GM23338 (cell line): ENCODE data around the gene BCOR. TPM values are rescaled to one million over a fixed set of nuclear protein-coding genes. Genes with fewer than 3 reads are reported as not detected.

ENCODE experiments used
- ATAC-seq: fragments of 200-7000 bp; cut with Tn5 transposase; 3 replicates; pipeline ENCODE4 v1.9.1; 2020
- DNase-seq: peaks from one replicate; pipeline ENCODE4 v3.0.0-alpha.2; 2015; ENCODE audit warnings: low spot score
- H2AFZ ChIP-seq: fragments of 200-600 bp; sonication (generic); 2 replicates; pipeline ENCODE4 v1.8.0; 2016; ENCODE audit warnings: antibody characterized with exemption, mild to moderate bottlenecking, moderate library complexity
- H3F3A ChIP-seq: fragments of 200-600 bp; sonication (generic); replicated peaks from 2 replicates; pipeline ENCODE4 v1.8.0; 2017; ENCODE audit warnings: antibody characterized with exemption, mixed run types, low read depth
- H3K27ac ChIP-seq: fragments of 200-600 bp; sonication (generic); 2 replicates; pipeline ENCODE4 v1.6.1; 2016; ENCODE audit warnings: low read depth
- H3K27me3 ChIP-seq: fragments of 200-600 bp; sonication (generic); 2 replicates; pipeline ENCODE4 v1.8.0; 2016; ENCODE audit warnings: mild to moderate bottlenecking, mixed run types, moderate library complexity; ENCODE audit not compliant: insufficient read depth
- H3K36me3 ChIP-seq: fragments of 200-600 bp; sonication (generic); 2 replicates; pipeline ENCODE4 v1.8.0; 2016; ENCODE audit warnings: mild to moderate bottlenecking; ENCODE audit not compliant: insufficient read depth
- H3K4me1 ChIP-seq: fragments of 200-600 bp; sonication (generic); 2 replicates; pipeline ENCODE4 v1.8.0; 2016; ENCODE audit warnings: mild to moderate bottlenecking, moderate library complexity; ENCODE audit not compliant: insufficient read depth
- H3K4me2 ChIP-seq: fragments of 200-600 bp; sonication (generic); 2 replicates; pipeline ENCODE4 v1.7.1; 2017; ENCODE audit warnings: mixed run types
- H3K4me3 ChIP-seq: fragments of 200-600 bp; sonication (generic); 2 replicates; pipeline ENCODE4 v1.6.1; 2016; ENCODE audit warnings: mixed run types
- H3K79me2 ChIP-seq: fragments of 200-600 bp; sonication (generic); replicated peaks from 2 replicates; pipeline ENCODE4 v1.8.0; 2017; ENCODE audit warnings: mild to moderate bottlenecking; ENCODE audit not compliant: insufficient read depth
- H3K9me2 ChIP-seq: fragments of 200-600 bp; sonication (generic); 2 replicates; pipeline ENCODE4 v1.8.0; 2017; ENCODE audit not compliant: insufficient read depth
- H4K20me1 ChIP-seq: fragments of 200-600 bp; sonication (generic); replicated peaks from 2 replicates; pipeline ENCODE4 v1.8.0; 2017; ENCODE audit warnings: mild to moderate bottlenecking; ENCODE audit not compliant: insufficient read depth
- H3K27ac Mint-ChIP-seq: 2 replicates; pipeline ENCODE4 v1.8.0; 2020; ENCODE audit warnings: inconsistent platforms, mild to moderate bottlenecking, moderate library complexity, mixed read lengths
- H3K27me3 Mint-ChIP-seq: 3 replicates; pipeline ENCODE4 v1.8.0; 2022; ENCODE audit warnings: low read depth, mild to moderate bottlenecking, moderate library complexity, mixed read lengths, inconsistent platforms; ENCODE audit not compliant: insufficient read depth, poor library complexity
- H3K36me3 Mint-ChIP-seq: 3 replicates; pipeline ENCODE4 v1.8.0; 2021; ENCODE audit warnings: low read depth, mild to moderate bottlenecking, inconsistent platforms, moderate library complexity, mixed read lengths
- H3K4me1 Mint-ChIP-seq: 3 replicates; pipeline ENCODE4 v1.8.0; 2020; ENCODE audit warnings: mild to moderate bottlenecking, inconsistent platforms, mixed read lengths
- H3K4me3 Mint-ChIP-seq: 3 replicates; pipeline ENCODE4 v1.8.0; 2021; ENCODE audit warnings: moderate library complexity, mild to moderate bottlenecking, inconsistent platforms, mixed read lengths
- H3K9me3 Mint-ChIP-seq: 3 replicates; pipeline ENCODE4 v1.8.0; 2020; ENCODE audit warnings: moderate library complexity, mild to moderate bottlenecking, inconsistent platforms, mixed read lengths
- EZH2phosphoT487 ChIP-seq: fragments of 200-600 bp; sonication (generic); IDR thresholded peaks from one replicate; pipeline ENCODE4 v1.8.1; 2018; ENCODE audit warnings: antibody characterized with exemption; ENCODE audit not compliant: unreplicated experiment
- POLR2AphosphoS5 ChIP-seq: IDR thresholded peaks from 2 replicates; pipeline ENCODE4 v1.6.1; 2016; ENCODE audit warnings: antibody characterized with exemption, low read depth
- polyA plus RNA-seq: library from polyadenylated mRNA; unstranded; fragments of >200 nt; fragmentation: Nextera tagmentation; extraction: Ambion mirVana; gene quantifications from 2 replicates; pipeline ENCODE4 v1.2.1, GENCODE V29; 2016
- total RNA-seq: library from RNA; depleted of rRNA; stranded (reverse); fragments of >200 nt; shearing (Covaris generic); gene quantifications from 2 replicates; pipeline ENCODE4 v1.2.3, GENCODE V29; 2014
- TF ChIP-seq, protein P1 (sequence below): fragments of 250-450 bp; sonication (Bioruptor Pico); IDR thresholded peaks from 2 replicates; pipeline ENCODE4 v1.5.0; 2020; ENCODE audit warnings: mild to moderate bottlenecking, moderate library complexity
- TF ChIP-seq, protein P2 (sequence below), 2 experiments: fragments of 200-600 bp in 1 of 2; sonication (generic) in 1 of 2; conservative IDR thresholded peaks; 2 replicates each; pipeline versions ENCODE4 v1.5.1 to v1.6.1; 2016 to 2017; ENCODE audit warnings: antibody characterized with exemption in 2 of 2, low read depth in 2 of 2, mild to moderate bottlenecking in 2 of 2, moderate library complexity in 1 of 2

Gene BCOR
- total and polyA plus RNA-seq, 2 experiments from 2014 or later = 25.5 to 60.8 TPM

DNA sequence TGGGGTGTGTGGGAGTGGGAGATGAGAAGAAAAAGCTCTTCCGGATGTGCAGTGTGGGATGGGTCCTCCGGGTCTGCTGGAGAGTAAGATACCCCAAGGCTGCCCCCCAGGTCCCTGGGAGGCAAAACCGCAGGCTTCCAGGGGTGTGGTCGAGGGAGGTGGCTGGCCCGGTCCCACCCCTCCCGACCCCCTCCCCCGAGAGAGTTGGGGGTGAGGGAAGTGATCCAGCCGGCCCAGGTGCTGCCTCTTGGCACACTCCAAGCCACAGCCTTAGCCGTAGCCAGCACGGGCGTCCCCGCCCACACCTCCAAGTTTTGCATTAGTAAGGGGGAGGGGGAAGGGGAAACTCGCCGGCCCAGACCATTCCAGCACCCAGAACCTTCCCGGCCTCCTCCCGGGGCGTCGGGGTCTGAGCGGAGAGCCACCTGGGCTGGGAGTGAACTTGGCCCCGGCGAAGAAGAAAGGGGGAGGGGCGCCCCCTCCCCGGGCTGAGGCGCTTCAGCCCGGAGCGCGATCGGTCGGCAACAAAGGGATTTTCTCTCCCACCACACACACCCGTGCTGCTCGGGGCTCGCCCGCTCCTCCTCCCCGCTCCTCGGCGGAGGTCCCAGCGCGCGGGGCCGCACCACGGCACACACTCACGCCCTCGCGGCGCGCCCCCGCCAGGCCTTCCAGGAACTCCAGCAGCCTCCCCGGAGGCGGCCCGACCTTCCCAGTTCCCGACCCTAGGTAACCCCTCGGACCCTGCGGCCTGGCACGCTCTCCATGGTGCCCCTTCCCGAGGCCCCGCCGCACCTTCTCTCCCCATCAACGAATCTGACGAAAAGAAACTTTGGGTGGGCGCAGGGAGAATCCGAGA is 14.4 kb downstream of the BCOR start (continued):
- TF ChIP-seq, protein P1, sequence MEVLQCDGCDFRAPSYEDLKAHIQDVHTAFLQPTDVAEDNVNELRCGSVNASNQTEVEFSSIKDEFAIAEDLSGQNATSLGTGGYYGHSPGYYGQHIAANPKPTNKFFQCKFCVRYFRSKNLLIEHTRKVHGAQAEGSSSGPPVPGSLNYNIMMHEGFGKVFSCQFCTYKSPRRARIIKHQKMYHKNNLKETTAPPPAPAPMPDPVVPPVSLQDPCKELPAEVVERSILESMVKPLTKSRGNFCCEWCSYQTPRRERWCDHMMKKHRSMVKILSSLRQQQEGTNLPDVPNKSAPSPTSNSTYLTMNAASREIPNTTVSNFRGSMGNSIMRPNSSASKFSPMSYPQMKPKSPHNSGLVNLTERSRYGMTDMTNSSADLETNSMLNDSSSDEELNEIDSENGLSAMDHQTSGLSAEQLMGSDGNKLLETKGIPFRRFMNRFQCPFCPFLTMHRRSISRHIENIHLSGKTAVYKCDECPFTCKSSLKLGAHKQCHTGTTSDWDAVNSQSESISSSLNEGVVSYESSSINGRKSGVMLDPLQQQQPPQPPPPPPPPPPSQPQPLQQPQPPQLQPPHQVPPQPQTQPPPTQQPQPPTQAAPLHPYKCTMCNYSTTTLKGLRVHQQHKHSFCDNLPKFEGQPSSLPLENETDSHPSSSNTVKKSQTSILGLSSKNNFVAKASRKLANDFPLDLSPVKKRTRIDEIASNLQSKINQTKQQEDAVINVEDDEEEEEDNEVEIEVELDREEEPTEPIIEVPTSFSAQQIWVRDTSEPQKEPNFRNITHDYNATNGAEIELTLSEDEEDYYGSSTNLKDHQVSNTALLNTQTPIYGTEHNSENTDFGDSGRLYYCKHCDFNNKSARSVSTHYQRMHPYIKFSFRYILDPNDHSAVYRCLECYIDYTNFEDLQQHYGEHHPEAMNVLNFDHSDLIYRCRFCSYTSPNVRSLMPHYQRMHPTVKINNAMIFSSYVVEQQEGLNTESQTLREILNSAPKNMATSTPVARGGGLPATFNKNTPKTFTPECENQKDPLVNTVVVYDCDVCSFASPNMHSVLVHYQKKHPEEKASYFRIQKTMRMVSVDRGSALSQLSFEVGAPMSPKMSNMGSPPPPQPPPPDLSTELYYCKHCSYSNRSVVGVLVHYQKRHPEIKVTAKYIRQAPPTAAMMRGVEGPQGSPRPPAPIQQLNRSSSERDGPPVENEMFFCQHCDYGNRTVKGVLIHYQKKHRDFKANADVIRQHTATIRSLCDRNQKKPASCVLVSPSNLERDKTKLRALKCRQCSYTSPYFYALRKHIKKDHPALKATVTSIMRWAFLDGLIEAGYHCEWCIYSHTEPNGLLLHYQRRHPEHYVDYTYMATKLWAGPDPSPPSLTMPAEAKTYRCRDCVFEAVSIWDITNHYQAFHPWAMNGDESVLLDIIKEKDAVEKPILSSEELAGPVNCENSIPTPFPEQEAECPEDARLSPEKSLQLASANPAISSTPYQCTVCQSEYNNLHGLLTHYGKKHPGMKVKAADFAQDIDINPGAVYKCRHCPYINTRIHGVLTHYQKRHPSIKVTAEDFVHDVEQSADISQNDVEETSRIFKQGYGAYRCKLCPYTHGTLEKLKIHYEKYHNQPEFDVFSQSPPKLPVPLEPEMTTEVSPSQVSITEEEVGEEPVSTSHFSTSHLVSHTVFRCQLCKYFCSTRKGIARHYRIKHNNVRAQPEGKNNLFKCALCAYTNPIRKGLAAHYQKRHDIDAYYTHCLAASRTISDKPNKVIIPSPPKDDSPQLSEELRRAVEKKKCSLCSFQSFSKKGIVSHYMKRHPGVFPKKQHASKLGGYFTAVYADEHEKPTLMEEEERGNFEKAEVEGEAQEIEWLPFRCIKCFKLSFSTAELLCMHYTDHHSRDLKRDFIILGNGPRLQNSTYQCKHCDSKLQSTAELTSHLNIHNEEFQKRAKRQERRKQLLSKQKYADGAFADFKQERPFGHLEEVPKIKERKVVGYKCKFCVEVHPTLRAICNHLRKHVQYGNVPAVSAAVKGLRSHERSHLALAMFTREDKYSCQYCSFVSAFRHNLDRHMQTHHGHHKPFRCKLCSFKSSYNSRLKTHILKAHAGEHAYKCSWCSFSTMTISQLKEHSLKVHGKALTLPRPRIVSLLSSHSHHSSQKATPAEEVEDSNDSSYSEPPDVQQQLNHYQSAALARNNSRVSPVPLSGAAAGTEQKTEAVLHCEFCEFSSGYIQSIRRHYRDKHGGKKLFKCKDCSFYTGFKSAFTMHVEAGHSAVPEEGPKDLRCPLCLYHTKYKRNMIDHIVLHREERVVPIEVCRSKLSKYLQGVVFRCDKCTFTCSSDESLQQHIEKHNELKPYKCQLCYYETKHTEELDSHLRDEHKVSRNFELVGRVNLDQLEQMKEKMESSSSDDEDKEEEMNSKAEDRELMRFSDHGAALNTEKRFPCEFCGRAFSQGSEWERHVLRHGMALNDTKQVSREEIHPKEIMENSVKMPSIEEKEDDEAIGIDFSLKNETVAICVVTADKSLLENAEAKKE = no peak

DNA sequence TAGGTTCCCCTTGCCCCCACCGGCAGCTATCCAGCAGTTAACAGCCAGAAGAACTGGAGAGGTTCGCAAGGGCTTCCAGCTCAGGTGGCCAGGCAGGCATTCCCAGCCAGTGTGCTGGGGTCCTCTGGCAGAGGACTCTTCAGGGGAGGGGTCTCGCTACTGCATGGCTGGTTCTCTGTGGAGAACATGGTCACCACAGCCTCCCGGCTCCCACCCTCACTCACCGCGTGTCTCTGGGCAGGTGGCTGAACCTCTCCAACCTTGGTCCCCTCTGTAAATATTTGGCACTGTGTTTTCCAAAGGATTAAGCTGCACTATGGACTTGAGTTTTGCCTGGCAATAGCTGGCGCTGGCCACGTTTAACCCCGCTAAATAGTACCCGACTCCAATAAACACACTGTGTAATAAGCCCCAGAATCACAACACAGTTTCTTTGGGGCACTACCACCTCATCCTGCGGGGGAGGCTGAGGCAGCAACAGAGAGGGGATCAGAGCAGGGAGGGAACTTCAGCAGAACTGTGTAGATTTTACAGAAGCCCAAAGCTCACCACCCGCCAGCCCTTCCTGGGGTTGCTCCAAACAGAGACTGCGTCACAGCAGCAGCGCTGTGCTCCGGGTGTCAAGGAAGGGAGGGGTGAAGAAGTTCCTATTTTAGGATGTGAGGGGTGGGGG is 15.2 kb downstream of the BCOR start:
- H3K27me3 ChIP-seq = peaks cover 39% of the 10 kb centered on the region
- no peak overlapping the region for H3K27ac ChIP-seq
- H3F3A ChIP-seq = no peaks in the 10 kb centered on the region
- H4K20me1 ChIP-seq = peaks cover 12% of the 10 kb centered on the region
- H3K79me2 ChIP-seq = peaks cover 92% of the 10 kb centered on the region
- H3K4me1 Mint-ChIP-seq = peaks cover 77% of the 10 kb centered on the region
- peaks cover 19% of the 10 kb centered on the region; the same call in 2 of the 3 replicates for H3K36me3 Mint-ChIP-seq
- H3K4me1 ChIP-seq = peaks cover 50% of the 10 kb centered on the region
- peaks cover 41% of the 10 kb centered on the region for H3K27me3 Mint-ChIP-seq
- H3K4me3 ChIP-seq = peak overlapping the region; percentile 55; the same call in 1 of the 2 replicates
- peak overlapping the region; percentile 80; the same call in 1 of the 2 replicates for H3K4me2 ChIP-seq
- no peak for ATAC-seq
- H3K27ac Mint-ChIP-seq = no peak overlapping the region
- no peak for DNase-seq
- no peak overlapping the region for H2AFZ ChIP-seq
- no peaks in the 10 kb centered on the region for H3K9me2 ChIP-seq
- H3K9me3 Mint-ChIP-seq = no peaks in the 10 kb centered on the region; the same call in 2 of the 3 replicates
- peak overlapping the region; percentile 54; the same call in 2 of the 3 replicates for H3K4me3 Mint-ChIP-seq
- H3K36me3 ChIP-seq = no peaks in the 10 kb centered on the region
- TF ChIP-seq, protein P2, sequence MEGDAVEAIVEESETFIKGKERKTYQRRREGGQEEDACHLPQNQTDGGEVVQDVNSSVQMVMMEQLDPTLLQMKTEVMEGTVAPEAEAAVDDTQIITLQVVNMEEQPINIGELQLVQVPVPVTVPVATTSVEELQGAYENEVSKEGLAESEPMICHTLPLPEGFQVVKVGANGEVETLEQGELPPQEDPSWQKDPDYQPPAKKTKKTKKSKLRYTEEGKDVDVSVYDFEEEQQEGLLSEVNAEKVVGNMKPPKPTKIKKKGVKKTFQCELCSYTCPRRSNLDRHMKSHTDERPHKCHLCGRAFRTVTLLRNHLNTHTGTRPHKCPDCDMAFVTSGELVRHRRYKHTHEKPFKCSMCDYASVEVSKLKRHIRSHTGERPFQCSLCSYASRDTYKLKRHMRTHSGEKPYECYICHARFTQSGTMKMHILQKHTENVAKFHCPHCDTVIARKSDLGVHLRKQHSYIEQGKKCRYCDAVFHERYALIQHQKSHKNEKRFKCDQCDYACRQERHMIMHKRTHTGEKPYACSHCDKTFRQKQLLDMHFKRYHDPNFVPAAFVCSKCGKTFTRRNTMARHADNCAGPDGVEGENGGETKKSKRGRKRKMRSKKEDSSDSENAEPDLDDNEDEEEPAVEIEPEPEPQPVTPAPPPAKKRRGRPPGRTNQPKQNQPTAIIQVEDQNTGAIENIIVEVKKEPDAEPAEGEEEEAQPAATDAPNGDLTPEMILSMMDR (conservative IDR thresholded peaks at IDR 0.05; ENCODE audit: low read depth in 2 of 2) = no peak
- TF ChIP-seq POLR2AphosphoS5 (no peak), EZH2phosphoT487 (no peak)
- TF ChIP-seq, protein P1 = no peak
